H9 (cell line): ENCODE results near the gene SMCHD1. TPM values are rescaled to one million over a fixed set of nuclear protein-coding genes. Genes with fewer than 3 reads are reported as not detected.

Experiments
- DNase-seq: peaks from one replicate; pipeline ENCODE4 v3.0.0-alpha.2; 2017
- H2AFZ ChIP-seq: one replicate; pipeline ENCODE4 v1.6.1; 2013; ENCODE audit warnings: mild to moderate bottlenecking, low read length, control low read depth, moderate library complexity
- H2AK5ac ChIP-seq: 2 replicates; pipeline ENCODE4 v1.6.1; 2013; ENCODE audit warnings: low read length, control low read depth, mixed read lengths; ENCODE audit not compliant: insufficient read length
- H2BK120ac ChIP-seq: one replicate; pipeline ENCODE4 v1.6.1; 2013; ENCODE audit warnings: low read depth, mild to moderate bottlenecking, low read length, control low read depth, inconsistent platforms; ENCODE audit not compliant: poor library complexity, severe bottlenecking
- H2BK12ac ChIP-seq: 2 replicates; pipeline ENCODE4 v1.6.1; 2013; ENCODE audit warnings: low read length, control low read depth, mixed read lengths, low read depth; ENCODE audit not compliant: insufficient read length
- H2BK15ac ChIP-seq: 2 replicates; pipeline ENCODE4 v1.6.1; 2013; ENCODE audit warnings: low read depth, low read length, control low read depth
- H2BK20ac ChIP-seq: one replicate; pipeline ENCODE4 v1.6.1; 2013; ENCODE audit warnings: low read depth, mild to moderate bottlenecking, low read length, control low read depth, inconsistent platforms; ENCODE audit not compliant: poor library complexity, severe bottlenecking
- H2BK5ac ChIP-seq: 2 replicates; pipeline ENCODE4 v1.6.1; 2013; ENCODE audit warnings: low read length, control low read depth, mixed read lengths; ENCODE audit not compliant: insufficient read length
- H3K14ac ChIP-seq: 2 replicates; pipeline ENCODE4 v1.6.1; 2013; ENCODE audit warnings: low read length, control low read depth; ENCODE audit not compliant: insufficient read depth
- H3K18ac ChIP-seq: 2 replicates; pipeline ENCODE4 v1.6.1; 2013; ENCODE audit warnings: low read depth, mild to moderate bottlenecking, mixed read lengths, low read length, control low read depth; ENCODE audit not compliant: insufficient read length
- H3K23ac ChIP-seq: 2 replicates; pipeline ENCODE4 v1.6.1; 2013; ENCODE audit warnings: low read length, control low read depth, mixed read lengths, low read depth; ENCODE audit not compliant: insufficient read length
- H3K23me2 ChIP-seq: 2 replicates; pipeline ENCODE4 v1.6.1; 2013; ENCODE audit warnings: low read depth, mild to moderate bottlenecking, mixed read lengths, low read length, control low read depth; ENCODE audit not compliant: insufficient read length, poor library complexity, severe bottlenecking
- H3K27ac ChIP-seq: 2 replicates; pipeline ENCODE4 v1.5.1; 2013; ENCODE audit warnings: low read length, control low read depth, mixed read lengths, low read depth; ENCODE audit not compliant: insufficient read length
- H3K27me3 ChIP-seq: 2 replicates; pipeline ENCODE4 v1.6.1; 2013; ENCODE audit warnings: low read length, control low read depth, inconsistent platforms; ENCODE audit not compliant: insufficient read depth
- H3K4ac ChIP-seq: 2 replicates; pipeline ENCODE4 v1.6.1; 2013; ENCODE audit warnings: low read depth, mild to moderate bottlenecking, control low read depth, inconsistent platforms, low read length, moderate library complexity
- H3K4me1 ChIP-seq: 2 replicates; pipeline ENCODE4 v1.6.1; 2013; ENCODE audit warnings: low read length, control low read depth, inconsistent platforms; ENCODE audit not compliant: insufficient read depth
- H3K4me2 ChIP-seq: 2 replicates; pipeline ENCODE4 v1.6.1; 2013; ENCODE audit warnings: low read length, control low read depth, mixed read lengths; ENCODE audit not compliant: insufficient read length, insufficient read depth
- H3K56ac ChIP-seq: 2 replicates; pipeline ENCODE4 v1.6.1; 2013; ENCODE audit warnings: low read depth, mild to moderate bottlenecking, mixed read lengths, low read length, control low read depth; ENCODE audit not compliant: insufficient read length
- H3K79me1 ChIP-seq: 2 replicates; pipeline ENCODE4 v1.6.1; 2013; ENCODE audit warnings: low read depth, mild to moderate bottlenecking, moderate library complexity, low read length, control low read depth, inconsistent platforms; ENCODE audit not compliant: insufficient read depth, poor library complexity, severe bottlenecking
- H3K79me2 ChIP-seq: 2 replicates; pipeline ENCODE4 v1.6.1; 2013; ENCODE audit warnings: low read length, control low read depth, inconsistent platforms; ENCODE audit not compliant: insufficient read depth
- H3K9ac ChIP-seq: 2 replicates; pipeline ENCODE4 v1.6.1; 2013; ENCODE audit warnings: low read length, control low read depth, mixed read lengths; ENCODE audit not compliant: insufficient read length; ENCODE audit errors: extremely low read depth
- H3K9me3 ChIP-seq: one replicate; pipeline ENCODE4 v1.6.1; 2013; ENCODE audit warnings: low read depth, low read length, inconsistent platforms; ENCODE audit not compliant: control insufficient read depth
- H3T11ph ChIP-seq: one replicate; pipeline ENCODE4 v1.6.1; 2013; ENCODE audit warnings: mild to moderate bottlenecking, low read length, control low read depth, inconsistent platforms
- H4K20me1 ChIP-seq: one replicate; pipeline ENCODE4 v1.6.1; 2013; ENCODE audit not compliant: control insufficient read depth, insufficient read length, insufficient read depth
- H4K5ac ChIP-seq: 2 replicates; pipeline ENCODE4 v1.6.1; 2013; ENCODE audit warnings: low read depth, mild to moderate bottlenecking, mixed read lengths, low read length, control low read depth; ENCODE audit not compliant: insufficient read length
- H4K8ac ChIP-seq: replicated peaks from 2 replicates; pipeline ENCODE4 v1.6.1; 2013; ENCODE audit warnings: low read length, control low read depth, mixed read lengths, low read depth; ENCODE audit not compliant: insufficient read length
- H4K91ac ChIP-seq: 2 replicates; pipeline ENCODE4 v1.6.1; 2013; ENCODE audit warnings: low read depth, mild to moderate bottlenecking, moderate library complexity, mixed read lengths, low read length, control low read depth; ENCODE audit not compliant: insufficient read length
- H3K27ac Mint-ChIP-seq, 3 experiments: 2 replicates in 2 of 3; 3 replicates in 1 of 3; pipeline ENCODE4 v1.8.0; 2020 to 2021; ENCODE audit warnings: mixed read lengths in 3 of 3, mild to moderate bottlenecking in 1 of 3, moderate library complexity in 1 of 3
- H3K27me3 Mint-ChIP-seq: 2 replicates; pipeline ENCODE4 v1.8.0; 2021; ENCODE audit warnings: low read depth, mild to moderate bottlenecking, moderate library complexity, mixed read lengths
- H3K36me3 Mint-ChIP-seq, 3 experiments: 2 replicates in 2 of 3; 3 replicates in 1 of 3; pipeline ENCODE4 v1.8.0; 2020 to 2021; ENCODE audit warnings: low read depth in 3 of 3, mixed read lengths in 3 of 3; ENCODE audit not compliant: insufficient read depth in 1 of 3
- H3K4me1 Mint-ChIP-seq, 2 experiments: 2 replicates each; pipeline ENCODE4 v1.8.0; 2020; ENCODE audit warnings: mixed read lengths in 2 of 2
- H3K4me3 Mint-ChIP-seq, 2 experiments: 2 replicates in 1 of 2; 3 replicates in 1 of 2; pipeline ENCODE4 v1.8.0; 2020 to 2021; ENCODE audit warnings: mild to moderate bottlenecking in 2 of 2, mixed read lengths in 2 of 2, moderate library complexity in 1 of 2
- H3K9me3 Mint-ChIP-seq, 2 experiments: 2 replicates in 1 of 2; 3 replicates in 1 of 2; pipeline ENCODE4 v1.8.0; 2020; ENCODE audit warnings: mild to moderate bottlenecking in 2 of 2, mixed read lengths in 2 of 2, moderate library complexity in 1 of 2
- CTCF ChIP-seq: fragments of 200-600 bp; sonication (generic); conservative IDR thresholded peaks from 3 replicates; pipeline ENCODE4 v1.8.0; 2021; ENCODE audit warnings: antibody characterized with exemption, mild to moderate bottlenecking
- WGBS: extraction: QIAGEN DNeasy Blood & Tissue Kit; methylation state at CpG from one replicate; pipeline ENCODE4 v1.1.7; 2013; ENCODE audit warnings: missing lambda C conversion rate, low lambda C conversion rate, mixed read lengths; ENCODE audit not compliant: insufficient read length; ENCODE audit errors: extremely low coverage; 5-methylcytosine and 5-hydroxymethylcytosine counted together
- total RNA-seq: library from RNA; stranded (reverse); gene quantifications from 2 replicates; pipeline ENCODE4 v1.2.1, GENCODE V29; 2021

SMCHD1 gene
- total RNA-seq, 1 experiment from 2014 or later: 53.5 TPM

- Mint-ChIP-seq H3K27ac (peak overlapping the region in 1 of 3 experiments; percentile 1; a peak in 1 of 7 replicates), H3K27me3 (no peaks in the 10 kb centered on the region), H3K36me3 (peaks cover 36 to 61% (median 55%) of the 10 kb centered on the region in 3 experiments), H3K9me3 (peaks cover 10% of the 10 kb centered on the region in 2 experiments; a peak in 4 of 5 replicates), H3K4me3 (no peak overlapping the region), H3K4me1 (no peaks in the 10 kb centered on the region)
- no peaks in the 10 kb centered on the region for H3K79me1 ChIP-seq
- no peak overlapping the region for H3K4ac ChIP-seq
- no peak overlapping the region for H4K8ac ChIP-seq
- no peaks in the 10 kb centered on the region for H3K79me2 ChIP-seq
- H2BK5ac ChIP-seq: no peak overlapping the region
- no peaks in the 10 kb centered on the region for H4K20me1 ChIP-seq
- no peak overlapping the region for H3K23ac ChIP-seq
- H3K23me2 ChIP-seq: no peaks in the 10 kb centered on the region
- H3K56ac ChIP-seq: no peak overlapping the region
- H2AFZ ChIP-seq: no peak overlapping the region
- H3K4me1 ChIP-seq: no peaks in the 10 kb centered on the region
- H3K27me3 ChIP-seq: no peaks in the 10 kb centered on the region
- H3K9ac ChIP-seq: no peak overlapping the region
- H3K27ac ChIP-seq: no peak overlapping the region
- no peak for TF ChIP-seq CTCF
- no peak overlapping the region for H3K18ac ChIP-seq
- H4K91ac ChIP-seq: no peak overlapping the region
- no peak overlapping the region for H3T11ph ChIP-seq
- no peak overlapping the region for H2AK5ac ChIP-seq
- no peak overlapping the region for H2BK15ac ChIP-seq
- no peaks in the 10 kb centered on the region for H3K9me3 ChIP-seq
- H4K5ac ChIP-seq: no peak overlapping the region
- no peak for DNase-seq
- WGBS: no CpG with 5 or more reads among the region's 3 CpGs
- H2BK20ac ChIP-seq: no peak overlapping the region
- no peak overlapping the region for H3K4me2 ChIP-seq
- H3K14ac ChIP-seq: no peak overlapping the region
- H2BK12ac ChIP-seq: no peak overlapping the region
- H2BK120ac ChIP-seq: no peak overlapping the region
Measured at GRCh38 chr18:2687390-2688001, 32.0 kb downstream of the SMCHD1 start.
